Jurkat, Clone E6-1 (cell line): Measurements from ENCODE around the gene HCN4. TPM values are rescaled to one million over a fixed set of nuclear protein-coding genes. Genes with fewer than 3 reads are reported as not detected.
"Not testable (repeated sequence)": the region's sequence is repeated elsewhere in the genome, so short reads cannot be mapped to it uniquely, and the experiment has no call there.

Experiments used
- DNase-seq: peaks from one replicate; pipeline ENCODE4 v3.0.0-alpha.2; 2011; ENCODE audit warnings: low read depth, low spot score
- H3K4me3 ChIP-seq: 2 replicates; pipeline ENCODE4 v1.5.1; 2011; ENCODE audit warnings: mild to moderate bottlenecking, low read length, control low read depth, moderate library complexity
- polyA plus RNA-seq: library from polyadenylated mRNA; unstranded; fragments of >200 nt; gene quantifications from one replicate; pipeline ENCODE4 v1.2.1, GENCODE V29; 2012; ENCODE audit warnings: missing spikeins; ENCODE audit not compliant: insufficient read length, insufficient read depth

HCN4 gene
- polyA plus RNA-seq, result not detected

GRCh38 chr15:73368301-73369136 is at the start of gene HCN4:
HCN4 (minus strand) TSS chr15:73368958; CDS start chr15:73368270, 688 bp downstream.
- H3K4me3 ChIP-seq, result no peak within 1 kb of the TSS
- no peak for DNase-seq

GRCh38 chr15:73414876-73415275 is 46.1 kb upstream of the HCN4 start:
- DNase-seq, result no peak
- no peak overlapping the region for H3K4me3 ChIP-seq

- H3K4me3 ChIP-seq, result no peak overlapping the region
- no peak for DNase-seq
Measured at GRCh38 chr15:73403171-73403570, 34.4 kb upstream of the HCN4 start.

GRCh38 chr15:73400222-73400621 is 31.5 kb upstream of the HCN4 start:
- not testable (repeated sequence) for DNase-seq, H3K4me3 ChIP-seq

- H3K4me3 ChIP-seq, result no peak overlapping the region
- DNase-seq, result no peak
Measured at GRCh38 chr15:73398861-73399260, 30.1 kb upstream of the HCN4 start.

GRCh38 chr15:73397461-73397860 is 28.7 kb upstream of the HCN4 start:
- DNase-seq, result no peak
- no peak overlapping the region for H3K4me3 ChIP-seq

- DNase-seq, result no peak
- no peak overlapping the region for H3K4me3 ChIP-seq
Measured at GRCh38 chr15:73395671-73396070, 26.9 kb upstream of the HCN4 start.

GRCh38 chr15:73394782-73395181 is 26.0 kb upstream of the HCN4 start:
- no peak for DNase-seq
- H3K4me3 ChIP-seq, result no peak overlapping the region

- no peak for DNase-seq
- no peak overlapping the region for H3K4me3 ChIP-seq
Measured at GRCh38 chr15:73393336-73393735, 24.6 kb upstream of the HCN4 start.

GRCh38 chr15:73392025-73392424 is 23.3 kb upstream of the HCN4 start:
- no peak overlapping the region for H3K4me3 ChIP-seq
- DNase-seq, result no peak

GRCh38 chr15:73391128-73391872 is 22.5 kb upstream of the HCN4 start:
- H3K4me3 ChIP-seq, result no peak overlapping the region
- DNase-seq, result no peak

- H3K4me3 ChIP-seq, result no peak overlapping the region
- DNase-seq, result no peak
Measured at GRCh38 chr15:73389971-73390544, 21.3 kb upstream of the HCN4 start.

GRCh38 chr15:73389539-73389938 is 20.8 kb upstream of the HCN4 start:
- H3K4me3 ChIP-seq, result no peak overlapping the region
- no peak for DNase-seq

- no peak for DNase-seq
- no peak overlapping the region for H3K4me3 ChIP-seq
Measured at GRCh38 chr15:73388256-73388781, 19.6 kb upstream of the HCN4 start.

- H3K4me3 ChIP-seq, result no peak overlapping the region
- DNase-seq, result no peak
Measured at GRCh38 chr15:73387507-73388255, 18.9 kb upstream of the HCN4 start.

GRCh38 chr15:73386886-73387506 is 18.2 kb upstream of the HCN4 start:
- H3K4me3 ChIP-seq, result no peak overlapping the region
- no peak for DNase-seq

GRCh38 chr15:73386238-73386637 is 17.5 kb upstream of the HCN4 start:
- DNase-seq, result no peak
- H3K4me3 ChIP-seq, result no peak overlapping the region

- DNase-seq, result no peak
- H3K4me3 ChIP-seq, result no peak overlapping the region
Measured at GRCh38 chr15:73385205-73385604, 16.4 kb upstream of the HCN4 start.
